Mucosa of stomach (tissue), 1 donor: ENCODE data around the gene KLHL30.

Experiments
- H3K27me3 ChIP-seq: one replicate; pipeline ENCODE4 v1.7.0; 2013; ENCODE audit warnings: mild to moderate bottlenecking, low read length; ENCODE audit not compliant: control insufficient read depth, insufficient read depth
- H3K36me3 ChIP-seq: one replicate; pipeline ENCODE4 v1.7.0; 2013; ENCODE audit warnings: low read length; ENCODE audit not compliant: control insufficient read depth, insufficient read depth
- H3K4me1 ChIP-seq: one replicate; pipeline ENCODE4 v1.7.0; 2013; ENCODE audit warnings: mild to moderate bottlenecking, low read length; ENCODE audit not compliant: control insufficient read depth, insufficient read depth
- H3K4me3 ChIP-seq: one replicate; pipeline ENCODE4 v1.7.0; 2013; ENCODE audit warnings: low read length
- H3K9ac ChIP-seq: one replicate; pipeline ENCODE4 v1.7.0; 2013; ENCODE audit warnings: mild to moderate bottlenecking, low read length, moderate library complexity
- H3K9me3 ChIP-seq: one replicate; pipeline ENCODE4 v1.7.0; 2013; ENCODE audit warnings: mild to moderate bottlenecking, low read length, moderate library complexity; ENCODE audit not compliant: control insufficient read depth
- donor health status: Pancreatic carcinoma.

The KLHL30 gene

GRCh38 chr2:238126338-238126737 lies 12.1 kb upstream of the KLHL30 start:
- peaks cover 6% of the 10 kb centered on the region for H3K4me1 ChIP-seq
- no peaks in the 10 kb centered on the region for H3K27me3 ChIP-seq
- H3K4me3 ChIP-seq = no peak overlapping the region
- no peaks in the 10 kb centered on the region for H3K9me3 ChIP-seq
- H3K9ac ChIP-seq = no peak overlapping the region
- H3K36me3 ChIP-seq = no peaks in the 10 kb centered on the region

- no peaks in the 10 kb centered on the region for H3K27me3 ChIP-seq
- no peaks in the 10 kb centered on the region for H3K36me3 ChIP-seq
- H3K9ac ChIP-seq = no peak overlapping the region
- no peak overlapping the region for H3K4me3 ChIP-seq
- H3K9me3 ChIP-seq = no peaks in the 10 kb centered on the region
- H3K4me1 ChIP-seq = peaks cover 6% of the 10 kb centered on the region
Observed at GRCh38 chr2:238126775-238127164, 11.7 kb upstream of the KLHL30 start.

- H3K4me3 ChIP-seq = no peak overlapping the region
Observed at GRCh38 chr2:238127165-238128060, 11.1 kb upstream of the KLHL30 start.

DNA sequence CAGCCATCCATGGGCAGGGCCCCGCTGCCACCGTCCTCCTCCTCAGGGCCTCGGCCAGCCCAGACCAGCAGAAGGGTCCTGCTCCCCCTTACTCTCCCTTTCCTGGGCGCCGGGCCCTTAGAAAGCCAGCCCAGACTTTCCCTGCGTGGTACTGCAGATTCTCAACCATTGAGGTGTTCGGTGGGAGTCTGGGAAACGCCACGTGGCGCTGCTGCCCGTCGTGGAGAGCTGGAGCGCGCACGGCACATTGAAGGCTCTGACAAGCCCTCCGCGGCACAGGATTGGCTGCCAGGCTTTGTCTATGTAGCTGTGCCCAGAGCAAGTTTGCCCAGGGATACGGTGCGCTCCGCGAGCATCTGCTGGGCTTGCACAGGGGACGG lies 10.4 kb upstream of the KLHL30 start:
- Histone ChIP-seq H3K36me3 (no peaks in the 10 kb centered on the region), H3K4me1 (peaks cover 6% of the 10 kb centered on the region), H3K9me3 (no peaks in the 10 kb centered on the region), H3K9ac (no peak overlapping the region), H3K4me3 (no peak overlapping the region), H3K27me3 (no peaks in the 10 kb centered on the region)

More at GRCh38 chr2:238127165-238128060, 11.1 kb upstream of the KLHL30 start:
- no peaks in the 10 kb centered on the region for H3K36me3 ChIP-seq
- H3K9me3 ChIP-seq = no peaks in the 10 kb centered on the region
- H3K9ac ChIP-seq = peak overlapping the region; percentile 15
- peaks cover 6% of the 10 kb centered on the region for H3K4me1 ChIP-seq
- no peaks in the 10 kb centered on the region for H3K27me3 ChIP-seq

DNA sequence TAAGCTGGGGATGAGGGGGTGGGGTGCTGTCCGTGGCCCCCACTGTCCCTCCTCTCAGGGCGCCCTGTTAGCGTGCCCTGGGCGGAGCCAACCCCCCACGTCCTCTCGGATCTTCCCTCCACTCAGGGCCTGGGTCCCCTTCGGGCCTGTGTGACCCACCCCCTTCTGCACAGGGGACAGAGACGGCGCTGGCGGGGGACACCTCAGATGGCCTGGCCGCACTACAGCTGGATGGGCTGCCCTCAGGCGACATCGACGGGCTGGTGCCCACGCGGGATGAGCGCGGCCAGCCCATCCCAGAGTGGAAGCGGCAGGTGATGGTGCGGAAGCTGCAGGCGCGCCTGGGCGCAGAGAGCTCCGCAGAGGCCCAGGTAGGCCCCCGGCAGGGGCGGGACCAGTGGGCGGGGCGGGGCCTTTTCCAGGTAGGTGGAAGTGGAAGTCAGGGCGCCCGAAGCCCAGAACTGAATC lies 9.9 kb upstream of the KLHL30 start:
- H3K9me3 ChIP-seq = no peaks in the 10 kb centered on the region
- H3K27me3 ChIP-seq = no peaks in the 10 kb centered on the region
- no peak overlapping the region for H3K9ac ChIP-seq
- H3K4me1 ChIP-seq = peaks cover 6% of the 10 kb centered on the region
- no peak overlapping the region for H3K4me3 ChIP-seq
- no peaks in the 10 kb centered on the region for H3K36me3 ChIP-seq

GRCh38 chr2:238129166-238130010 lies 9.1 kb upstream of the KLHL30 start:
- no peak overlapping the region for H3K4me3 ChIP-seq
- H3K9me3 ChIP-seq = no peaks in the 10 kb centered on the region
- H3K9ac ChIP-seq = no peak overlapping the region
- H3K4me1 ChIP-seq = peaks cover 6% of the 10 kb centered on the region
- no peaks in the 10 kb centered on the region for H3K36me3 ChIP-seq
- H3K27me3 ChIP-seq = no peaks in the 10 kb centered on the region

- no peaks in the 10 kb centered on the region for H3K9me3 ChIP-seq
- H3K4me1 ChIP-seq = peaks cover 6% of the 10 kb centered on the region
- H3K4me3 ChIP-seq = no peak overlapping the region
- no peak overlapping the region for H3K9ac ChIP-seq
- no peaks in the 10 kb centered on the region for H3K36me3 ChIP-seq
- H3K27me3 ChIP-seq = no peaks in the 10 kb centered on the region
Observed at GRCh38 chr2:238130111-238130695, 8.3 kb upstream of the KLHL30 start.

- Histone ChIP-seq H3K27me3 (no peaks in the 10 kb centered on the region), H3K4me1 (peaks cover 6% of the 10 kb centered on the region), H3K4me3 (no peak overlapping the region), H3K36me3 (no peaks in the 10 kb centered on the region), H3K9ac (no peak overlapping the region), H3K9me3 (no peaks in the 10 kb centered on the region)
Observed at GRCh38 chr2:238130696-238131628, 7.5 kb upstream of the KLHL30 start.

GRCh38 chr2:238131761-238132462 lies 6.6 kb upstream of the KLHL30 start:
- Histone ChIP-seq H3K9me3 (no peaks in the 10 kb centered on the region), H3K9ac (no peak overlapping the region), H3K36me3 (no peaks in the 10 kb centered on the region), H3K4me3 (no peak overlapping the region), H3K27me3 (no peaks in the 10 kb centered on the region), H3K4me1 (peaks cover 5% of the 10 kb centered on the region)

DNA sequence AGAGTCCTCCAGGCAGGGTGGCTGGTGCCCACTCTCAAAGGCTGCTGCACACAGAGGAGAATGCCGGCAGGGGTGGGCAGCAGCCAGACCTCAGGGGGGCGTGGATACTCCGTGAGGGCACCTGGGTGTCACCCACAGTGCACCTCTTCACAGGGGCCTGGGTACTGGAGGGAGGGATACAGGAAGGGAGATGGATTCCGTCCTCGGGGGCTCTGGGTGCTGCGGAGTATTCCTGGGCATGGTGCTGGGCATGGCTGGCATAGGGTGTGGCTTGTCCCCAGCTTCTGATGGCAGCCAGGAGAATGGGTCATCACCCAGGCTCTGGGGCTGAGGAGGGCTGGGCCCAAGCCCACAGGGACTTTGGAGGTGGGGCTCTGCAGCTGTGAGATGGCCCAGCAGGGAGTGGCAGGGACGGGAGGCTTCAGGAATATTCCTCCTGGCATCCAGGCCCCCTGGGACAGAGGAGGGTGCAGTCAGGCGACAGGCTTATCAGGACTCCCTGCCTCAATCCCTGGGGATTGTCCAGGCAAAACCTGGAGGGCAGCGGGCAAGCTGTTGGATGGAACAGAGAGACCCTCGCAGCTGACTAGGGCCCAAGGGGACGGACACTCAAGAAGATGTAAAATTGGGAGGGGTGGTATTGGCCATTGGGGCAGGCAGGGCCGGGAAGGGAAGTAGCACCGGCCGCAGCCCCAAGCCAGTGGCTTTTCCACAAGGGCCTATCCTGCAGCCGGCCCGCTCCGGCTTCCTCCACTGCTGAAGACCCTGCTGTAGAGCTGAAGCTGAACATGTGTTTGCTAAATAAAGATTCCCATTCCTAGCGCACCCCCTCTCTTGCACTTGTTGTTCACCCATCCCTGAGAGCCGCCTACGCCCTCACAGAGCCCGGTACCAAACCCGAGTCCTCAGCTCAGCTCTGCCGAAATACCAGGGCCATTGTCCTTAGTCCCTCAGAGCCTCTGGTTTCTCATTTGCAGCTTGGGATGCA lies 5.7 kb upstream of the KLHL30 start:
- H3K27me3 ChIP-seq = no peaks in the 10 kb centered on the region
- no peaks in the 10 kb centered on the region for H3K9me3 ChIP-seq
- no peaks in the 10 kb centered on the region for H3K36me3 ChIP-seq
- no peak overlapping the region for H3K9ac ChIP-seq
- peaks cover under 1% of the 10 kb centered on the region for H3K4me1 ChIP-seq
- no peak overlapping the region for H3K4me3 ChIP-seq
